ENCODE data around the gene ACTR3. TPM values are rescaled to one million over a fixed set of nuclear protein-coding genes. Genes with fewer than 3 reads are reported as not detected.

ACTR3 gene
- total RNA-seq, 1 experiment from 2014 or later: 169 TPM

- TF ChIP-seq AFF4 (CRISPR knock-in tag; IDR thresholded peaks at IDR 0.05; ENCODE audit: borderline replicate concordance) (no peak), KAT7 (CRISPR knock-in tag; IDR thresholded peaks at IDR 0.05; ENCODE audit: borderline replicate concordance) (no peak), NR2C2 (CRISPR knock-in tag; IDR thresholded peaks at IDR 0.05) (no peak), SOX15 (CRISPR knock-in tag; IDR thresholded peaks at IDR 0.05) (no peak), ZMAT4 (CRISPR knock-in tag; IDR thresholded peaks at IDR 0.05) (no peak)
Measured at GRCh38 chr2:113899166-113899565, 9.3 kb downstream of the ACTR3 start (continued).

- CTCF ChIA-PET: interaction anchor here (1.6 kb wide), 1 partner anchor 8 kb away, joined by 4 read pairs; no protein-coding TSS in a partner anchor
- Mint-ChIP-seq H3K27ac (no peak overlapping the region), H3K27me3 (ENCODE audit: low read depth) (no peaks in the 10 kb centered on the region), H3K4me1 (peaks cover 45% of the 10 kb centered on the region), H3K4me3 (no peak overlapping the region), H3K36me3 (no peaks in the 10 kb centered on the region), H3K9me3 (peaks cover 9% of the 10 kb centered on the region)
- TF ChIP-seq, protein P1, sequence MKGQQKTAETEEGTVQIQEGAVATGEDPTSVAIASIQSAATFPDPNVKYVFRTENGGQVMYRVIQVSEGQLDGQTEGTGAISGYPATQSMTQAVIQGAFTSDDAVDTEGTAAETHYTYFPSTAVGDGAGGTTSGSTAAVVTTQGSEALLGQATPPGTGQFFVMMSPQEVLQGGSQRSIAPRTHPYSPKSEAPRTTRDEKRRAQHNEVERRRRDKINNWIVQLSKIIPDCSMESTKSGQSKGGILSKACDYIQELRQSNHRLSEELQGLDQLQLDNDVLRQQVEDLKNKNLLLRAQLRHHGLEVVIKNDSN (CRISPR knock-in tag; IDR thresholded peaks at IDR 0.05): no peak
- TF ChIP-seq IRF2 (CRISPR knock-in tag; IDR thresholded peaks at IDR 0.05; ENCODE audit: borderline replicate concordance, low read depth) (no peak), CREB1 (CRISPR knock-in tag; IDR thresholded peaks at IDR 0.05) (no peak), ESRRA (CRISPR knock-in tag; IDR thresholded peaks at IDR 0.05; ENCODE audit: borderline replicate concordance) (no peak), GTF2I (CRISPR knock-in tag; conservative IDR thresholded peaks at IDR 0.05) (no peak), CREM (CRISPR knock-in tag; IDR thresholded peaks at IDR 0.05) (no peak), E2F1 (CRISPR knock-in tag; IDR thresholded peaks at IDR 0.05) (no peak), RORB (CRISPR knock-in tag; IDR thresholded peaks at IDR 0.05) (no peak), ZNF281 (CRISPR knock-in tag; IDR thresholded peaks at IDR 0.05) (no peak), ZNF416 (CRISPR knock-in tag; IDR thresholded peaks at IDR 0.05) (no peak), CBFB (CRISPR knock-in tag; IDR thresholded peaks at IDR 0.05; ENCODE audit: low read depth) (no peak), NR2C2 (CRISPR knock-in tag; IDR thresholded peaks at IDR 0.05) (no peak), JUN (CRISPR knock-in tag; IDR thresholded peaks at IDR 0.05) (no peak)
- TF ChIP-seq, protein P2, sequence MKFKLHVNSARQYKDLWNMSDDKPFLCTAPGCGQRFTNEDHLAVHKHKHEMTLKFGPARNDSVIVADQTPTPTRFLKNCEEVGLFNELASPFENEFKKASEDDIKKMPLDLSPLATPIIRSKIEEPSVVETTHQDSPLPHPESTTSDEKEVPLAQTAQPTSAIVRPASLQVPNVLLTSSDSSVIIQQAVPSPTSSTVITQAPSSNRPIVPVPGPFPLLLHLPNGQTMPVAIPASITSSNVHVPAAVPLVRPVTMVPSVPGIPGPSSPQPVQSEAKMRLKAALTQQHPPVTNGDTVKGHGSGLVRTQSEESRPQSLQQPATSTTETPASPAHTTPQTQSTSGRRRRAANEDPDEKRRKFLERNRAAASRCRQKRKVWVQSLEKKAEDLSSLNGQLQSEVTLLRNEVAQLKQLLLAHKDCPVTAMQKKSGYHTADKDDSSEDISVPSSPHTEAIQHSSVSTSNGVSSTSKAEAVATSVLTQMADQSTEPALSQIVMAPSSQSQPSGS (CRISPR knock-in tag; IDR thresholded peaks at IDR 0.05; ENCODE audit: borderline replicate concordance, low read depth): no peak
- TF ChIP-seq, protein P3, sequence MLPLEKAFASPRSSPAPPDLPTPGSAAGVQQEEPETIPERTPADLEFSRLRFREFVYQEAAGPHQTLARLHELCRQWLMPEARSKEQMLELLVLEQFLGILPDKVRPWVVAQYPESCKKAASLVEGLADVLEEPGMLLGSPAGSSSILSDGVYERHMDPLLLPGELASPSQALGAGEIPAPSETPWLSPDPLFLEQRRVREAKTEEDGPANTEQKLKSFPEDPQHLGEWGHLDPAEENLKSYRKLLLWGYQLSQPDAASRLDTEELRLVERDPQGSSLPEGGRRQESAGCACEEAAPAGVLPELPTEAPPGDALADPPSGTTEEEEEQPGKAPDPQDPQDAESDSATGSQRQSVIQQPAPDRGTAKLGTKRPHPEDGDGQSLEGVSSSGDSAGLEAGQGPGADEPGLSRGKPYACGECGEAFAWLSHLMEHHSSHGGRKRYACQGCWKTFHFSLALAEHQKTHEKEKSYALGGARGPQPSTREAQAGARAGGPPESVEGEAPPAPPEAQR (CRISPR knock-in tag; IDR thresholded peaks at IDR 0.05): no peak
- ATAC-seq (no peak), DNase-seq (ENCODE audit: low spot score) (no peak)
- POLR2A ChIA-PET: no interaction called here
Measured at GRCh38 chr2:113901943-113902342, 12.1 kb downstream of the ACTR3 start.

All from WTC11 (cell line).